K562 (cell line): ENCODE data around the gene SPPL3. TPM values are rescaled to one million over a fixed set of nuclear protein-coding genes. Genes with fewer than 3 reads are reported as not detected.

Experiments used
- ATAC-seq: fragments of 200-7000 bp; cut with Tn5 transposase; 3 replicates; pipeline ENCODE4 v1.9.1; 2020; ENCODE audit warnings: moderate library complexity
- BruUV-seq: library from RNA; stranded (reverse); fragments of 400-500 nt; replicated peaks from 2 replicates; lab custom pipeline; 2021; lab: Mats Ljungman, UMichigan
- CTCF ChIA-PET: fragments of 300-600 bp; formaldehyde crosslinking; extraction: SDS; loops from one replicate; lab custom pipeline; 2021; ENCODE audit warnings: low intra/inter-chr PET ratio; lab: Yijun Ruan, JAX
- POLR2A ChIA-PET: fragments of 300-600, 350-650 bp; sonication (Branson Sonifier 250); formaldehyde crosslinking; extraction: SDS; loops from one replicate; lab custom pipeline; 2021; ENCODE audit warnings: antibody characterized with exemption, inconsistent platforms; lab: Yijun Ruan, JAX
- DNase-seq, 4 experiments: peaks; one replicate each; pipeline versions ENCODE4 v3.0.0 to v3.0.0-alpha.2; 2011 to 2018; ENCODE audit warnings: low spot score in 3 of 4, mixed read lengths in 3 of 4; ENCODE audit errors: extremely low read depth in 1 of 4
- FAIRE-seq: peaks from 2 replicates; lab custom pipeline; 2011; peaks lifted over from hg19 to GRCh38; lab: Jason Lieb, UNC
- H2AFZ ChIP-seq: 2 replicates; pipeline ENCODE4 v1.6.0; 2011; ENCODE audit warnings: low read depth, low read length, control low read depth, inconsistent platforms
- H3K27ac ChIP-seq: fragments of 200-600 bp; 3 replicates; pipeline ENCODE4 v1.8.0; 2011; ENCODE audit warnings: low read depth, mild to moderate bottlenecking, control low read depth, inconsistent platforms, low read length, moderate library complexity, mixed read lengths; ENCODE audit errors: extremely low read depth
- H3K27me3 ChIP-seq, 2 experiments: fragments of 300-600 bp in 1 of 2; 2 replicates in 1 of 2; 3 replicates in 1 of 2; pipeline versions ENCODE4 v1.6.0 to v1.8.0; 2011; ENCODE audit warnings: inconsistent platforms in 2 of 2, low read length in 2 of 2, mild to moderate bottlenecking in 1 of 2, mixed read lengths in 1 of 2, moderate library complexity in 1 of 2; ENCODE audit not compliant: control insufficient read depth in 2 of 2, insufficient read depth in 2 of 2
- H3K36me3 ChIP-seq: fragments of 300-600 bp; 3 replicates; pipeline ENCODE4 v1.8.0; 2011; ENCODE audit warnings: mild to moderate bottlenecking, low read length, inconsistent platforms; ENCODE audit not compliant: control insufficient read depth, insufficient read depth
- H3K4me1 ChIP-seq, 2 experiments: fragments of 200-600 bp in 1 of 2; replicated peaks in 1 of 2; 2 replicates in 1 of 2; 3 replicates in 1 of 2; pipeline versions ENCODE4 v1.5.1 to v1.8.0; 2011; ENCODE audit warnings: inconsistent platforms in 2 of 2, low read length in 2 of 2, mild to moderate bottlenecking in 1 of 2, mixed read lengths in 1 of 2, moderate library complexity in 1 of 2; ENCODE audit not compliant: control insufficient read depth in 2 of 2, insufficient read depth in 2 of 2
- H3K4me2 ChIP-seq: 2 replicates; pipeline ENCODE4 v1.6.1; 2011; ENCODE audit warnings: low read length, control low read depth, inconsistent platforms, mixed read lengths; ENCODE audit not compliant: insufficient read depth
- H3K4me3 ChIP-seq: fragments of 200-600 bp; sonication (generic), shearing (Covaris generic); 2 replicates; pipeline ENCODE4 v1.5.1; 2016; ENCODE audit warnings: control low read depth, inconsistent platforms
- H3K79me2 ChIP-seq: fragments of 200-600 bp; 3 replicates; pipeline ENCODE4 v1.8.0; 2011; ENCODE audit warnings: low read length, inconsistent platforms; ENCODE audit not compliant: control insufficient read depth, insufficient read depth
- H3K9ac ChIP-seq, 2 experiments: 2 replicates each; pipeline versions ENCODE4 v1.6.0 to v1.6.1; 2011; ENCODE audit warnings: low read depth in 2 of 2, low read length in 2 of 2, control low read depth in 1 of 2, inconsistent platforms in 1 of 2, mild to moderate bottlenecking in 1 of 2, mixed read lengths in 1 of 2; ENCODE audit not compliant: insufficient read depth in 1 of 2
- H3K9me1 ChIP-seq: one replicate; pipeline ENCODE4 v1.6.0; 2011; ENCODE audit warnings: inconsistent platforms, mild to moderate bottlenecking, low read length, moderate library complexity; ENCODE audit not compliant: control insufficient read depth, insufficient read depth
- H3K9me3 ChIP-seq: replicated peaks from 2 replicates; pipeline ENCODE4 v1.5.1; 2011; ENCODE audit warnings: low read depth, low read length, inconsistent platforms; ENCODE audit not compliant: control insufficient read depth, insufficient read depth
- H4K20me1 ChIP-seq: replicated peaks from 2 replicates; pipeline ENCODE4 v1.6.1; 2011; ENCODE audit warnings: low read length, inconsistent platforms, mixed read lengths; ENCODE audit not compliant: control insufficient read depth, insufficient read depth
- FOSL1 ChIP-seq: fragments of 200-800 bp; sonication (Bioruptor generic); conservative IDR thresholded peaks from 2 replicates; pipeline ENCODE4 v1.6.1; 2016; ENCODE audit warnings: missing genetic modification characterization, missing compliant biosample characterization
- NELFE ChIP-seq: IDR thresholded peaks from 2 replicates; pipeline ENCODE4 v1.6.1; 2011; ENCODE audit warnings: mild to moderate bottlenecking; ENCODE audit not compliant: insufficient read depth, insufficient read length
- NFIC ChIP-seq: fragments of 450-650 bp; IDR thresholded peaks from 2 replicates; pipeline ENCODE4 v1.6.1; 2017; ENCODE audit warnings: mild to moderate bottlenecking, inconsistent platforms
- NR2F6 ChIP-seq: fragments of 450-650 bp; formaldehyde crosslinking; IDR thresholded peaks from 2 replicates; pipeline ENCODE4 v1.4.0; 2020; ENCODE audit warnings: mild to moderate bottlenecking
- NRF1 ChIP-seq, 2 experiments: fragments of 450-650 bp; IDR thresholded peaks in 1 of 2; conservative IDR thresholded peaks in 1 of 2; 2 replicates each; pipeline ENCODE4 v1.6.1; 2014; ENCODE audit warnings: mild to moderate bottlenecking in 2 of 2
- SOX6 ChIP-seq: fragments of 450-650 bp; IDR thresholded peaks from 2 replicates; pipeline ENCODE4 v1.6.1; 2014; ENCODE audit warnings: mild to moderate bottlenecking
- ZBTB8A ChIP-seq: fragments of 450-650 bp; IDR thresholded peaks from 2 replicates; pipeline ENCODE4 v1.6.1; 2018; ENCODE audit warnings: mild to moderate bottlenecking, moderate library complexity; ENCODE audit not compliant: partially characterized antibody
- ZFP1 ChIP-seq: fragments of 450-650 bp; formaldehyde crosslinking; IDR thresholded peaks from 2 replicates; pipeline ENCODE4 v1.4.0; 2020; ENCODE audit warnings: mild to moderate bottlenecking, mixed read lengths
- WGBS: fragments of 100-300 bp; shearing (Covaris generic); methylation state at CpG from one replicate; pipeline ENCODE4 v1.1.6; 2016; ENCODE audit warnings: low coverage, mixed read lengths; ENCODE audit not compliant: insufficient coverage; ENCODE audit errors: missing lambda C conversion rate; 5-methylcytosine and 5-hydroxymethylcytosine counted together
- in situ Hi-C: fragments of 300-500 bp; cut with MboI; formaldehyde crosslinking; loops from 4 replicates; pipeline ENCODE4 v1.15.0; 2018; ENCODE audit warnings: inconsistent platforms, mixed read lengths
- intact Hi-C: fragments of 100-400 bp; cut with micrococcal nuclease; formaldehyde crosslinking; loops from 2 replicates; pipeline ENCODE4 v1.14.2; 2022
- polyA plus RNA-seq, 8 experiments: library from polyadenylated mRNA; depleted of rRNA in 4 of 8; stranded (reverse) in 5 of 8; unstranded in 3 of 8; fragments of >200 nt; fragmentation: Nextera tagmentation in 2 of 8; fragmentation: Illumina TruSeq in 1 of 8; extraction: Ambion mirVana in 2 of 8; extraction: Trizol in 1 of 8; gene quantifications; 2 replicates each; pipeline versions ENCODE4 v1.2.1 to v1.2.3, GENCODE V29; 2011 to 2014; ENCODE audit warnings: inconsistent platforms in 1 of 8, missing spikeins in 1 of 8
- total RNA-seq, 7 experiments: library from RNA; depleted of rRNA in 6 of 7; stranded (reverse); fragments of >200 nt in 6 of 7; fragmentation: Illumina TruSeq in 2 of 7; extraction: Trizol in 2 of 7; gene quantifications; 2 replicates each; pipeline versions ENCODE4 v1.2.1 to v1.2.3, GENCODE V29; 2011 to 2021; ENCODE audit warnings: low replicate concordance in 1 of 7
- TF ChIP-seq, protein P1 (sequence below): fragments of 250-450 bp; sonication (Bioruptor Pico); IDR thresholded peaks from 2 replicates; pipeline ENCODE4 v1.8.0; 2022; ENCODE audit warnings: inconsistent platforms

The SPPL3 gene
- total and polyA plus RNA-seq, 9 of the 15 experiments (the other 6 are each of a cell fraction or from before 2014, with no cell fraction given), result 2.9 to 32.1 (median 7.1) TPM

GRCh38 chr12:120718055-120718454 is 186.1 kb downstream of the SPPL3 start:
- 73% methylated on average over 9 of the region's 9 CpGs for WGBS
- no peak for ATAC-seq

More at GRCh38 chr12:120718055-120718454, 186.1 kb downstream of the SPPL3 start:
- peaks cover 87% of the 10 kb centered on the region for H3K36me3 ChIP-seq
- POLR2A ChIA-PET, result no interaction called here
- no peak overlapping the region for H3K4me3 ChIP-seq
- H3K9ac ChIP-seq, result no peak overlapping the region
- DNase-seq, result no peak
- H2AFZ ChIP-seq, result no peak overlapping the region
- peaks cover 8% of the 10 kb centered on the region; the same call in 1 of the 2 replicates for H4K20me1 ChIP-seq
- in situ Hi-C loops (no loop called here), intact Hi-C loops (no loop called here)
- H3K27ac ChIP-seq, result no peak overlapping the region
- TF ChIP-seq NFIC, result no peak
- no peak for TF ChIP-seq ZBTB8A
- no peak for TF ChIP-seq ZFP1 (CRISPR knock-in tag)
- no peak for TF ChIP-seq NR2F6
- TF ChIP-seq, protein P1, sequence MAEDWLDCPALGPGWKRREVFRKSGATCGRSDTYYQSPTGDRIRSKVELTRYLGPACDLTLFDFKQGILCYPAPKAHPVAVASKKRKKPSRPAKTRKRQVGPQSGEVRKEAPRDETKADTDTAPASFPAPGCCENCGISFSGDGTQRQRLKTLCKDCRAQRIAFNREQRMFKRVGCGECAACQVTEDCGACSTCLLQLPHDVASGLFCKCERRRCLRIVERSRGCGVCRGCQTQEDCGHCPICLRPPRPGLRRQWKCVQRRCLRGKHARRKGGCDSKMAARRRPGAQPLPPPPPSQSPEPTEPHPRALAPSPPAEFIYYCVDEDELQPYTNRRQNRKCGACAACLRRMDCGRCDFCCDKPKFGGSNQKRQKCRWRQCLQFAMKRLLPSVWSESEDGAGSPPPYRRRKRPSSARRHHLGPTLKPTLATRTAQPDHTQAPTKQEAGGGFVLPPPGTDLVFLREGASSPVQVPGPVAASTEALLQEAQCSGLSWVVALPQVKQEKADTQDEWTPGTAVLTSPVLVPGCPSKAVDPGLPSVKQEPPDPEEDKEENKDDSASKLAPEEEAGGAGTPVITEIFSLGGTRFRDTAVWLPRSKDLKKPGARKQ (CRISPR knock-in tag), result no peak
- TF ChIP-seq NELFE, result no peak
- TF ChIP-seq FOSL1 (tag), result peak; percentile 59
- 0 out of 2 replicates have a peak, but pooled peaks have one; percentile 12 for TF ChIP-seq SOX6
- no peak for TF ChIP-seq NRF1 (conservative IDR thresholded peaks at IDR 0.05 in 1 of 2, IDR thresholded peaks at IDR 0.05 in 1 of 2)
- CTCF ChIA-PET, result no interaction called here
- H3K79me2 ChIP-seq, result no peaks in the 10 kb centered on the region
- FAIRE-seq, result no peak
- H3K9me1 ChIP-seq, result no peaks in the 10 kb centered on the region
- no peaks in the 10 kb centered on the region for H3K9me3 ChIP-seq
- no peaks in the 10 kb centered on the region for H3K27me3 ChIP-seq
- no peak overlapping the region for H3K4me2 ChIP-seq
- no TSS peak for BruUV-seq
- H3K4me1 ChIP-seq, result peaks cover 22 to 32% of the 10 kb centered on the region in 2 experiments; a peak in 4 of 5 replicates
